ENCODE data around the gene FASLG.
"Not testable (repeated sequence)": the region's sequence is repeated elsewhere in the genome, so short reads cannot be mapped to it uniquely, and the experiment has no call there.

Gene FASLG

DNA sequence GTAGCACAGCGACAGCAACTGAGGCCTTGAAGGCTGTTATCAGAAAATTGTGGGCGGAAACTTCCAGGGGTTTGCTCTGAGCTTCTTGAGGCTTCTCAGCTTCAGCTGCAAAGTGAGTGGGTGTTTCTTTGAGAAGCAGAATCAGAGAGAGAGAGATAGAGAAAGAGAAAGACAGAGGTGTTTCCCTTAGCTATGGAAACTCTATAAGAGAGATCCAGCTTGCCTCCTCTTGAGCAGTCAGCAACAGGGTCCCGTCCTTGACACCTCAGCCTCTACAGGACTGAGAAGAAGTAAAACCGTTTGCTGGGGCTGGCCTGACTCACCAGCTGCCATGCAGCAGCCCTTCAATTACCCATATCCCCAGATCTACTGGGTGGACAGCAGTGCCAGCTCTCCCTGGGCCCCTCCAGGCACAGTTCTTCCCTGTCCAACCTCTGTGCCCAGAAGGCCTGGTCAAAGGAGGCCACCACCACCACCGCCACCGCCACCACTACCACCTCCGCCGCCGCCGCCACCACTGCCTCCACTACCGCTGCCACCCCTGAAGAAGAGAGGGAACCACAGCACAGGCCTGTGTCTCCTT is at the start of gene FASLG:
TSS of gene FASLG (plus strand) at position 233 of the 583 bp plus-strand sequence. CDS start at position 332, 99 bp downstream.
- no peak for FAIRE-seq
- DNase-seq (ENCODE audit: low spot score) = no peak

GRCh38 chr1:172609528-172609927 is 49.4 kb upstream of the FASLG start:
- FAIRE-seq (peak; percentile 57), DNase-seq (ENCODE audit: low spot score) (peak; percentile 29)

DNA sequence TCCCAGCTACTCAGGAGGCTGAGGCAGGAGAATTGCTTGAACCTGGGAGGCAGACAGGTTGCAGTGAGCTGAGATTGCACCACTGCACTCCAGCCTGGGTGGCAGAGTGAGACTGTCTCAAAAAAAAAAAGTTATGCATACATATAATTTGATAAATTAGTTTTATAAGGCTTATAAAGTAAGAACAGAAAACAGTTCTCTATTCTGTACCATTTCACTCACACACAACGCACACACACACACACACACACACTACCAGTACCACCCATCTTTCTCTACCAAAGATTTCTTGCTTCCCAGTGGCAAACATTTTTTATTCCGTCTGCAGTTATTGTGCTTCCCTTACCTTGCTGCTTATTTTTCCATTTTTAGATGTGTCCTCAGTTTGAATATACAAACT is 46.4 kb upstream of the FASLG start:
- no peak for FAIRE-seq
- no peak for DNase-seq (ENCODE audit: low spot score)

DNA sequence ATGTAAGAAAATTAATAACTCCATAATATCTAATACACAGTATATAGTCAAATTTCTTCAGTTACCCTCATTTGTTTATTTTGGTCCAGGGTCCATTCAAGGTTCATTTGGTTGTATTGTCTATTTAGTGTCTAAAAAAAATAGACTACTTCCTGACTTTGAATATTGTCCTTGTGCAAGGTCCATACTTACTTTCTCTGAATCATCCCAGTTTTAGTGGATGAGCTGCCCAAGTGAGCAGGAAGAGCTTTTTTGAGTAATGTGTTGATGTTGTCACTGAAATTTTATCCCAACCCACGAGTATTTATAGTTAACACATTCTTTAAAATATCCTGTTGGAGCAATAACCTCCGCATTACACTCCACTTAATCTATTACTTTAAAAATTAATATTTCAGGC is 45.6 kb upstream of the FASLG start:
- no peak for FAIRE-seq
- no peak for DNase-seq (ENCODE audit: low spot score)

- FAIRE-seq (no peak), DNase-seq (ENCODE audit: low spot score) (no peak)
Measured at GRCh38 chr1:172616195-172616594, 42.7 kb upstream of the FASLG start.

DNA sequence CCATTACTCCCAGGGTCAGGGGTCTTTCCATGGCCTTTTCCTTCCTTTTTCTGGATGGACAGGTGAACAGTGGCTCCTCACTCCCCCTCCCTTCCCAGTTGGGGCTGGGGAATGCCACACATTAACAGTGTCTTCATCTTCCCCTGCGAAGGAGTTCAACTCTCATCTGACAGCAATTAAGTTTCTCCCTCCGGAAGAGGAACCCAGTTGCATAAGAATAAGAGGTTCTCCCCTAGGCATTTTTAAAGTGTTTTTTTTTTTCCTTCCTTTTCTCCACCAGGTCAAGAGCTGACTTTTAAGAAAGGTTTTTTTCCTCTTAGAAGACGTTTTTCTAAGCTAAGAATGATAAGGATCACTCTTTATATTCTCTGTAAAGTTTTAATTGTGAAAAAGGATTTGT is 42.3 kb upstream of the FASLG start:
- FAIRE-seq = no peak
- DNase-seq (ENCODE audit: low spot score) = no peak

- not testable (repeated sequence) for DNase-seq (ENCODE audit: low spot score)
Measured at GRCh38 chr1:172620603-172621002, 38.3 kb upstream of the FASLG start.

GRCh38 chr1:172622541-172622940 is 36.4 kb upstream of the FASLG start:
- DNase-seq (ENCODE audit: low spot score) (no peak), FAIRE-seq (no peak)

More at GRCh38 chr1:172620603-172621002, 38.3 kb upstream of the FASLG start:
- not testable (repeated sequence) for FAIRE-seq

GRCh38 chr1:172623748-172624147 is 35.2 kb upstream of the FASLG start:
- no peak for DNase-seq (ENCODE audit: low spot score)
- no peak for FAIRE-seq

GRCh38 chr1:172626845-172627244 is 32.1 kb upstream of the FASLG start:
- no peak for FAIRE-seq
- DNase-seq (ENCODE audit: low spot score) = no peak

DNA sequence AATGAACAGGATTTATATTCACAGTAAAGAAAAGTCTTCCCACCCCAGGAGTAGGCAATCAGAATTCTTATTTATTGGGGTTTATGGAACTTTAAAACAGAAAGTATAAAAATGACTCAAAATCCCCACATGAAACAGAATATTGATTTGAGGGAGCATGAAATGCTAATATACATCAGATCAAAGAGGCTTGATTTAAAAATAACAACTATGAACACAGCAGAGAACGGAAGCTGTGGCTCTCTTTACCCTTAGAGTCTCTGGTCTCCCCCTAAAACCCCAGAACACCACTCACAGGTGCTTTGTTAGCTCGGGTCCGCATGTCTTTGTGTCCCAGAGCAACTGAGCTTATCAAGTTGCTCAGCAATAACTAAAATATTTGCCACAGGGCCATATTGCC is 31.2 kb upstream of the FASLG start:
- FAIRE-seq = no peak
- no peak for DNase-seq (ENCODE audit: low spot score)

DNA sequence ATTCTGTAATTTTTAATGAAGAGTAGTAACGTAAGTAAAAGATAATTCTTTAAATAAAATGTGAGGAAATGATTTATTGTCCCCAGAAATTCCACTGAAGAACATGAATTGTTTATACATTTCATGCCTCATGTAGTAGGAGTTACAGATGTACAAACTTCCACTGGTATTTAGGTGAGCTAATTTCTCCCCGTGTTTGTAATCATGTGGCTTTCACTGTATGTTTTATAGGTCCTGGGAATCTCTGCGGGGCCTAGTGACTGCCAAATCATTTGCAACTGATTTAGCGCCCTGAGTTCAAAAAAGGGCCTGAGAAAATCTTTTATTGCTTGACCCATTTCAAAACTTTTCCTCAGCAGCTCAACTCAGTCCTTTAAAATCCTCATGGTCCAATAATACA is 30.5 kb upstream of the FASLG start:
- FAIRE-seq = no peak
- no peak for DNase-seq (ENCODE audit: low spot score)

DNA sequence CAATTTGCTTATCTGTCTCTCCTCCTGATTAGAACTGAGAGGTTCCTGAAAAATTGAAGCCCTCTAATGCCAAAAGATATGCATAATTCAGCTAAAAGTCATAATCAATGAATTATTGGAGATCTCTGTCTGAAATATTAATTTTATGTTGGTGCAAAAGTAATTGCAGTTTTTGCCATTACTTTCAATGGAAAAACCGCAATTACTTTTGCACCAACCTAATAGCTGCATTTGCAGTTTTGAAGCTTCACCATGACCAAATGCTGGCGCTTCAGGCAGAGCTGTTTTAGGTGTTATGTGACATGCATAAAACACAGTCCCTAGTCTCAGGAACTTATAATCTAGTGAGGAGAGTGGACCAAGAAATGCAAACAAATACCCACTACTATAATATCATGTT is 29.7 kb upstream of the FASLG start:
- DNase-seq (ENCODE audit: low spot score) (no peak), FAIRE-seq (no peak)

DNA sequence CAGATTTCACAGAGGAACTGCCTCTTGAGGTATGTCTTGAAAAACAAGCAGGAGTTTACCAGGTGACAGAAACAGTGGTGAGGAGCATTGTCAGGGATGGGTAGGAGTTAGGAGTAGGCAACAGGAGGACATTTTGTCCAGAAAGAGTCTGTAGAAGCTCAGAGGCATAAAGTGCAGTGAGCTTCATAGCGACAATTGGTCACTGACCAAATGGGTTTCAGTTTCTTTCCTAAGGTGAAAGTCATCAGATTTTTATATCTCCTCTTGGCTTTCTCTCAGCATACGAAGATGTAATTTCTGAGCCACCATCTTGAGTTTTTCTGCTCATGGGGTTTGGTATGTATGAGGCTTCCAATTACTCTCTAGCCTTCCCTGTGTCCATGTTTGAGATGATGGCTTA is 29.3 kb upstream of the FASLG start:
- no peak for DNase-seq (ENCODE audit: low spot score)
- FAIRE-seq = no peak

DNA sequence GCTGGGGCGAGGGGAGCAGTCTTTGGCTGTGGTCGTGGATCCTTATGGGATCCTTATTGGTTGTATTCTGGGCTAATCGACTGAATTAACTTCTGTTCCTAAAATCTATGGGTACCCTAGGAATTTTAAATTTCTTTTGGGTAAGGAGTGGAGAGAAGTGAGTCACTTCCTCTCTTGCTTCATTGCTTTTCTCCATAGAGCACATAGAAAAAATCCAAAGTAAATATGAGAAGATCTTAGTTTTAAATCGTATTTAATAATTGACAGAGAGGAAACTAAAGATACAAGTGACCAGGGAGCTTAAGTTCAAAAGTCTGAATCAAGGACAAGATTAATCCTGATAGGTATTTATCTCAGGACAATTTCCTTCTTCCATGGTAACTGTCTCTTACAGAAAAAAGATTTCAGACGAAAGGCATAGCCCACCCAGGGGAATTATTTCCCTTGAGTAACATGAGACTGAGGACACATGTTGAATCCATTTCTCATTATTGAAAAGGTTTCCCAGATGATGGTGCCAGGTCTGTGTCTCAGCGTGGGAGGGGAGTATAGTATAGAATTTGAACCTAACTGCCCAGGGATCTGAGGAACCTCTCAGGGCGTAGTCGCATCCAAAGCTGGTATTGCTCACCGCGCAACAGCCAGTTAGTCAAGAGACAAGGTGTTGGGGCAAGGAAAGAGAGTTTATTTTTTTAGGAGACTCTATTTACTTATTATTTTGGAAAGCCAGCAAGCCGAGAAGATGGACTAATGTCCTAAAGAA is 28.7 kb upstream of the FASLG start:
- peak; percentile 60 for DNase-seq (ENCODE audit: low spot score)
- peak; percentile 86 for FAIRE-seq

DNA sequence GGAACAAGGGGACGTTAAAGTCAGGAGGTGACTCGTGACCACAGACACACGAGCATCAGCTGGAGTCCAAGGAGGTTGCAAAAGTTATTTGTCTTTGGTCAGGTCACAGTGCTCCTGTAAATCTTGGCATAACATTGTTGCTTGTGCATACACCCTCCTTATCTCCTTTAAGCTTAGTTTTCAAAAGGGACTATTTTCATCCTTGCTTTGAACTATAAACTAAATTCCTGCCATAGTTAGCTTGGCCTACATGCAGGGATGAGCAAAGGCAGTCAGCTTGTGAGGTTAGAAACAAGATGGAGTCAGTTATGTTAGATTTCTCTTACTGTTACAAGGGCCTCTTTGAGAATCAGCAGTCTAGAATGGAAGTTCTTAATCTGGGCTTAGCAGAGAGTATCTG is 28.0 kb upstream of the FASLG start:
- DNase-seq (ENCODE audit: low spot score) (peak; percentile 47), FAIRE-seq (no peak)

DNA sequence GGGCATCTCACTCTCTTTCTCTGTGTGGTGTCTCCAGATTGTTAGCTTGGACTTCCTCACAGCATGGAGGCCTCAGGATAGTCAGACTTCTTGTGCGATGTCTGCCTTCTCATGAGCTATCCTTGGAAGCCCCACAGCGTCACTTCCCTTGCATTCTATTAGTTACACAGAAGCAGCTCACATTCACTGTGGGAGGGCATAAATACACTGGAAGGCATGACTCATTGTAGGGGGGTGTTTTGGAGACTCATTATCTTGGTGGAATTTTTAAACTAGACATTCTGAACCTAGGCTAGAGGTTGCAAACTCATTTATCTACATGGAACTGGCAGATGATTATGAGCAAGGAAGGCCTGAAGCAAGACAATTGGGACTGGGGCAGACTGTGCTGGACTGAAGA is 21.4 kb upstream of the FASLG start:
- peak; percentile 92 for FAIRE-seq

DNA sequence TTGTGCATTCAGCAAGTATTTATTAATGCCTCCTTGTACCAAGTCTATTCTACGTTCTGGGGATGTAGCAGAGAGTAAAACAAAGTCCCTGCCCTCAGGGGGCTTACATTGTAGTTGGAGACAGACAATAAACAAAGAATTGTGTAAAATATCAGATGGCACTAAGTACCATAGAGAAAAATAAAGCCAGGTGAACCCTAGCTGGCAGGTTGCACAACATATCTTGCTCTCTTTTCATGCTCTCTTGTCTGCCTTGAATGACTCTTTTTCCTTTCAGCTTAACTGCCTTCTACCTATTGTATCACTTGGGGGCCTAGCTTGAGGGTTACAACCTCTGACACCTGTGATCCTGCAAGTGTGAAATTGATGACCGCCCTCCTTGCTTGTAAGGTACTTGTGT is 20.7 kb upstream of the FASLG start:
- peak; percentile 18 for DNase-seq (ENCODE audit: low spot score)
- no peak for FAIRE-seq

More for the DNA sequence above, 21.4 kb upstream of the FASLG start:
- peak; percentile 96 for DNase-seq (ENCODE audit: low spot score)

DNA sequence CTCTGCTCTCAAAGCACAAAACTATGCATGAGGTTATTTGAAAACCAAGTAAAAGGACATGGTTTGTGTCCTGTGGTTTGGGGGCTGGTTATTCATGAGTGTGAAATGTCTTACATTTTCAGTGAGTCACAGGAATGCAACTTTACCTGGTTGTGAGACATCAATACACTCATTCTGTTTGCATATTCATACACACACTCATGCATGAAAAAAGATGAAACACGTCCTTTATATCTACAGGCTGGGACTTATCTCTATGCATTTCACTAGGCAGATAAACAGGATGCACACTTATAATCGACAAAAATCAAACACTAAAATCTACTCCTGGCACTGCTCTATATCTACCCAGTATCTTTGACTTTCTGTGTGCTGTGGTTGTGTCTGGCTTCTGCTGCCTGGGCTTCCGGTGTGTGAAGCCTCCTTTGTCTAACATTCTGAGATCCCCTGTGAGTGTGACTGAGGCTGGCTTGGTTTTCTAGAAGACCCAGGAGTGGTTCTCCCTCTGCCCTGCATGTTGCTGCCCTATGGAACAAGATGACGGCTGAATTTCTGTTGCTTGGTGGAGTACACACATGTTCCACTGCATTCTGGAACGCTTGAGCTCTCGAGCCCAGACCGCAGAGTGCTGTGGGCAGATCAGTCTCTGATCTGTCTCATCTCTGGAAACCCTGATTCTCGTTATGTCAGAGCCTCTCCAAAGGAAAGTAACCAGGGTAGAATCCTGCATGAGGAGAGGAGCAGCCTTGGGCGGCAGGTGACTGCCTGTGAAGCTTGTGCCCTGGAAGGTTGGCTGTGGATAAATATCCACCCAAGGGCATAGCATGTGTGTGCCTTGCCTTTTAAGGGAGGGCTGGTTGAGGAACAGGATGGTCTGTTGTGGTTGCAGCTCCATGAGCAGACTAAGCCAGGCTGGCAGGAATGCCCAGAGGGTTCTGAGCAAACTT is 19.7 kb upstream of the FASLG start:
- peak; percentile 98 for DNase-seq (ENCODE audit: low spot score)

DNA sequence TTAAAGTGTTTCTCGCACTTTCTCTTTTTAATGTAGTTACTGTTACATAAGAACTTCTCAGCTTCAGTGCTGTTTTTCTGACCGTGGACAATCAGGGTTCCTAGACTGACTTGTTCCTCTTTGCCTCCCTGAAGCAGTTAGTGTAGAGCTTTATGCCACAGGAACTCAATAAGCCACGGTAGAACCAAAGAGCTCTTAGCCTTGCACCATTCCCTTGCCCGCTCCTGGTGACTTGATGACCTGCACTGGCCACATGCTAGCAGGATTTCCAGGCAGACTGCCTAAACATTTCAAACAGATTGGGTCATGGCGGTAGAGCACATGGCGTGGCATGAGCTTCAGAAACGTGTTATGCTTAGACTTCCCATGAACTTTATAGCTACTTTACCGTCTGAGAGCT is 18.8 kb upstream of the FASLG start:
- FAIRE-seq (no peak), DNase-seq (ENCODE audit: low spot score) (peak; percentile 37)

More for the DNA sequence above, 19.7 kb upstream of the FASLG start:
- FAIRE-seq = peak; percentile 99

DNA sequence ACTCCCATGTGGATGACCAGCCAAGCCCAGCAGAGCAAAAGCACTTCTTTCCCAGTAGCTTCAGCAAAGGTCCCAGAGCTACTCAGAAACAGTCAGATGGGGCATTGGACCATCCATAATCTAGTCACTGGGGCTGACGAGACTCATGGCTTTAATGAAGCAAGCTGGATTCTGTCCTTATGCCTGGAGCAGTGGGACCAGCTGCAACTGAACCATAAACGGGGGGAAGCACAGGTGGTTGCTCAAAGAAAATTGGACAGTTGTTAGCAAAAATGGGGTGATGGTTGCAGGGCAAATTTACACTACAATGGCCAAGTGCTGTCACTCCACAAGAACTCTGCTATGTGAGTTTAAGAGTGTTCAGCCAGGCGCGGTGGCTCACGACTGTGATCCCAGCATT is 17.4 kb upstream of the FASLG start:
- DNase-seq (ENCODE audit: low spot score) (no peak), FAIRE-seq (no peak)

DNA sequence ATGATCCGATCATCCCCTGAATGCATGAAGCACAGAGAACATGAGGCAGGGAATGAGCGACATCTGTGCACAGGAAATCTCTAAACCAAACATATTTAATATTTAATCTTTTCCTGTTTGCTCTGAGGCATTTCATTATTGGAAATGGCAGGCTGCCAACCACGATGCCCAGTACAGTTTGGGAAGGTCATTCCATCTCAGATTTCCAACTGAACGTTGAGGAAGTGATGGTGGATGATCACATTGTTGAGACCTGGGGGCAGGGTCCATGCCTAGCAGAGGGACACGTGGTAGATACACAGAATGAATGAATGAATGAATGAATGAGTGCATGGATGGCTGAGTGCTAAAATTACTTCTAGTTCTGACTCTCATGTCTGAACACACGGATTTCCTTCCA is 15.9 kb upstream of the FASLG start:
- FAIRE-seq (peak; percentile 75), DNase-seq (ENCODE audit: low spot score) (peak; percentile 76)
